Measurements from ENCODE around the gene HDAC4. TPM values are rescaled to one million over a fixed set of nuclear protein-coding genes. Genes with fewer than 3 reads are reported as not detected.

Gene HDAC4
- total and polyA plus RNA-seq, 2 of the 8 experiments (the other 6 are each of a cell fraction or from before 2014, with no cell fraction given), result 15.4 to 31.5 TPM

DNA sequence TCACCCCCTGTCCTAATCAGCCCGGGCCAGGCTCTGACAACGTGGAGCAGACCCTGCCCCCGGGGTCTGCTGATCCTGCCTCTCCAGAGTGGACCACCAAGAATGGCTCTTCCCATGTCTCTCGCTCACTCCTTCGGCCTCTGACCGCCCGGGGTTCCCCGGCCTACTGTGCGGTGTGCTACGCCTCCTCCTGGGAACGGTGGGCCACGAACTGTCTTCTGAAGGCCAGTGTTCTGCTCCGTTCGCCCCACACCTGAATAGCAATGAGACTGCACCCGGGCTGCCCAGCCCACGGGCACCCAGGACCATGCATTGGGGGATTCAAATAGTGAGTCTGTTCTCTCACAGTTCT is 363.3 kb downstream of the HDAC4 start:
- no peak overlapping the region for H2BK5ac ChIP-seq (ENCODE audit: low read depth, low read length)
- no peaks in the 10 kb centered on the region for H3K27me3 ChIP-seq (replicated peaks in 1 of 4; ENCODE audit: control insufficient read depth in 3 of 4, extremely low read depth in 1 of 4, insufficient read depth in 3 of 4, low read length in 3 of 4)
- no peaks in the 10 kb centered on the region for H3K23me2 ChIP-seq (ENCODE audit: low read depth, low read length)
- H3K4me3 ChIP-seq (ENCODE audit: extremely low read depth in 1 of 4, insufficient read depth in 2 of 4, low read depth in 3 of 4, low read length in 4 of 4), result no peak overlapping the region
- no peak overlapping the region for H2BK120ac ChIP-seq (replicated peaks; ENCODE audit: low read depth, low read length)
- CTCF ChIA-PET (ENCODE audit: partially characterized antibody), result no interaction called here
- no peak for FAIRE-seq
- POLR2A ChIA-PET (ENCODE audit: partially characterized antibody), result no interaction called here
- H3K4me1 ChIP-seq (replicated peaks in 1 of 4; ENCODE audit: control insufficient read depth in 3 of 4, insufficient read depth in 4 of 4, low read length in 3 of 4), result peaks cover 0 to 4% (median 0%) of the 10 kb centered on the region in 4 experiments; a peak in 2 of 7 replicates
- no peak for DNase-seq (ENCODE audit: low read depth in 1 of 2, low spot score in 2 of 2)
- WGBS, 2 experiments (ENCODE audit: extremely low coverage in 1 of 2, insufficient coverage in 1 of 2, insufficient read length in 1 of 2, insufficient replicate concordance in 2 of 2, low coverage in 1 of 2, low lambda C conversion rate in 2 of 2, missing lambda C conversion rate in 1 of 2), result 84% methylated on average over 16 of the region's 16 CpGs; no CpG with 5 or more reads in 1 of the 2 experiments
- no peak overlapping the region for H2AFZ ChIP-seq (ENCODE audit: low read length)
- H3K9ac ChIP-seq (replicated peaks in 1 of 4; ENCODE audit: extremely low read depth in 1 of 4, low read depth in 3 of 4, low read length in 3 of 4), result no peak overlapping the region
- H3K9me3 ChIP-seq (ENCODE audit: insufficient read depth in 2 of 2, low read depth in 1 of 2, low read length in 1 of 2), result no peaks in the 10 kb centered on the region
- H3K27ac ChIP-seq (ENCODE audit: low read depth, low read length), result no peak overlapping the region
- no peak overlapping the region for H3K18ac ChIP-seq (ENCODE audit: extremely low read depth, low read length)
- no peaks in the 10 kb centered on the region for H3K79me1 ChIP-seq (ENCODE audit: low read depth, low read length)
- H2BK12ac ChIP-seq (ENCODE audit: low read depth, low read length), result no peak overlapping the region
- no peak overlapping the region for H3K14ac ChIP-seq (ENCODE audit: insufficient read length)
- H4K91ac ChIP-seq (replicated peaks; ENCODE audit: insufficient read length, low read length), result no peak overlapping the region
- no peaks in the 10 kb centered on the region for H4K20me1 ChIP-seq (replicated peaks in 1 of 2; ENCODE audit: control insufficient read depth in 1 of 2, insufficient read depth in 2 of 2, low read length in 2 of 2)
- no peak overlapping the region; the same call in 1 of the 2 replicates for H4K8ac ChIP-seq (ENCODE audit: extremely low read depth, insufficient read depth, low read length)
- H2AK5ac ChIP-seq (ENCODE audit: low read depth, low read length), result no peak overlapping the region
- H2BK20ac ChIP-seq (ENCODE audit: low read length), result no peak overlapping the region
- H4K5ac ChIP-seq (ENCODE audit: insufficient read length, low read depth, low read length), result no peak overlapping the region
- H3K79me2 ChIP-seq (ENCODE audit: control insufficient read depth in 1 of 2, insufficient read depth in 2 of 2, low read length in 2 of 2), result no peaks in the 10 kb centered on the region
- H3K23ac ChIP-seq (ENCODE audit: insufficient read length), result no peak overlapping the region
- TF ChIP-seq, protein P1, sequence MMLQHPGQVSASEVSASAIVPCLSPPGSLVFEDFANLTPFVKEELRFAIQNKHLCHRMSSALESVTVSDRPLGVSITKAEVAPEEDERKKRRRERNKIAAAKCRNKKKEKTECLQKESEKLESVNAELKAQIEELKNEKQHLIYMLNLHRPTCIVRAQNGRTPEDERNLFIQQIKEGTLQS (IDR thresholded peaks at IDR 0.05; ENCODE audit: insufficient read depth, low read depth, low read length), result no peak
- no peak for TF ChIP-seq SIX5 (IDR thresholded peaks at IDR 0.05; ENCODE audit: low read depth, low read length)
- no peak for TF ChIP-seq PHF8 (conservative IDR thresholded peaks at IDR 0.05; ENCODE audit: low read depth, low read length)
- no peak for TF ChIP-seq CREB1 (IDR thresholded peaks at IDR 0.05)
- H3K56ac ChIP-seq (replicated peaks; ENCODE audit: insufficient read length, low read depth, low read length), result no peak overlapping the region
- H3K4ac ChIP-seq (replicated peaks; ENCODE audit: insufficient read length, low read depth, low read length), result no peak overlapping the region
- no peak overlapping the region for H3K4me2 ChIP-seq (ENCODE audit: insufficient read depth in 1 of 2, low read depth in 2 of 2, low read length in 2 of 2)
- no peaks in the 10 kb centered on the region for H3K36me3 ChIP-seq (ENCODE audit: control insufficient read depth in 2 of 4, insufficient read depth in 4 of 4, low read length in 3 of 4)
- H2BK15ac ChIP-seq (ENCODE audit: low read length), result no peak overlapping the region

Data from H1 (cell line).